Urinary bladder (tissue), 4 donors: ENCODE data around the gene DNAJB7. TPM values are rescaled to one million over a fixed set of nuclear protein-coding genes. Genes with fewer than 3 reads are reported as not detected.

Experiments used
- DNase-seq: peaks from one replicate; pipeline ENCODE4 v3.0.0-alpha.2; 2015; ENCODE audit errors: extremely low spot score
- H3K27ac ChIP-seq: one replicate; pipeline ENCODE4 v1.5.1; 2013; ENCODE audit warnings: low read depth, mild to moderate bottlenecking, moderate library complexity
- H3K36me3 ChIP-seq: one replicate; pipeline ENCODE4 v1.6.1; 2013; ENCODE audit warnings: mild to moderate bottlenecking, moderate library complexity; ENCODE audit not compliant: insufficient read depth
- H3K4me1 ChIP-seq: one replicate; pipeline ENCODE4 v1.6.1; 2013; ENCODE audit warnings: mild to moderate bottlenecking, moderate library complexity; ENCODE audit not compliant: insufficient read depth
- H3K4me3 ChIP-seq: one replicate; pipeline ENCODE4 v1.5.1; 2013; ENCODE audit warnings: low read depth, low read length
- WGBS: extraction: QIAGEN DNeasy Blood & Tissue Kit; methylation state at CpG from one replicate; pipeline ENCODE4 v1.1.7; 2013; 5-methylcytosine and 5-hydroxymethylcytosine counted together
- polyA plus RNA-seq: library from polyadenylated mRNA; stranded (reverse); fragments of 200-250 nt; gene quantifications from one replicate; pipeline ENCODE4 v1.2.3, GENCODE V29; 2013
- small RNA-seq: library from RNA; depleted of rRNA; stranded (forward); fragments of <200 nt; gene quantifications from one replicate; pipeline ENCODE3, GENCODE V24; 2014
- total RNA-seq: library from RNA; depleted of rRNA; stranded (reverse); fragments of >200 nt; gene quantifications from one replicate; pipeline ENCODE4 v1.2.3, GENCODE V29; 2014
- donor health status: healthy with polysubstance abuse.
- donor health status: healthy.

Gene DNAJB7
- total and polyA plus RNA-seq, 2 donors: not detected

- peaks cover 4% of the 10 kb centered on the region for H3K36me3 ChIP-seq
- H3K27ac ChIP-seq: no peak overlapping the region
- no peak overlapping the region for H3K4me3 ChIP-seq
- no peaks in the 10 kb centered on the region for H3K4me1 ChIP-seq
- 66% methylated on average over 1 of the region's 1 CpG for WGBS
- no peak for DNase-seq
These were observed 38.5 kb downstream of the DNAJB7 start for GRCh38 chr22:40823426-40823825.

- peaks cover 4% of the 10 kb centered on the region for H3K36me3 ChIP-seq
- H3K27ac ChIP-seq: peak overlapping the region; percentile 33
- H3K4me3 ChIP-seq: peak overlapping the region; percentile 92
- no peaks in the 10 kb centered on the region for H3K4me1 ChIP-seq
- 5% methylated on average over 4 of the region's 4 CpGs for WGBS
- DNase-seq: no peak
These were observed 42.2 kb downstream of the DNAJB7 start for GRCh38 chr22:40819599-40820140.

- Histone ChIP-seq H3K4me1 (no peaks in the 10 kb centered on the region), H3K4me3 (peak within 1 kb of the TSS; percentile 92)
- WGBS: under 1% methylated on average over 60 of the region's 61 CpGs
These were observed 42.9 kb downstream of the DNAJB7 start, which contains the start of gene SLC25A17 for GRCh38 chr22:40818747-40819598. Gene SLC25A17 (minus strand): TSS chr22:40819346. CDS start chr22:40819248, 98 bp downstream.

GRCh38 chr22:40818192-40818746 is 43.6 kb downstream of the DNAJB7 start:
- 32% methylated on average over 14 of the region's 14 CpGs for WGBS
- no peaks in the 10 kb centered on the region for H3K4me1 ChIP-seq
- no peak overlapping the region for H3K27ac ChIP-seq
- DNase-seq: no peak
- H3K4me3 ChIP-seq: peak overlapping the region; percentile 92
- no peaks in the 10 kb centered on the region for H3K36me3 ChIP-seq

More at GRCh38 chr22:40818747-40819598, 42.9 kb downstream of the DNAJB7 start, which contains the start of gene SLC25A17:
- Histone ChIP-seq H3K36me3 (peaks cover 3% of the 10 kb centered on the region), H3K27ac (peak within 1 kb of the TSS; percentile 42)
- peak; percentile 57 for DNase-seq

- Histone ChIP-seq H3K27ac (no peak overlapping the region), H3K4me3 (no peak overlapping the region), H3K36me3 (no peaks in the 10 kb centered on the region), H3K4me1 (no peaks in the 10 kb centered on the region)
- no peak for DNase-seq
- 92% methylated on average over 4 of the region's 4 CpGs for WGBS
These were observed 44.2 kb downstream of the DNAJB7 start for GRCh38 chr22:40817737-40818136.

- Histone ChIP-seq H3K4me1 (no peaks in the 10 kb centered on the region), H3K36me3 (no peaks in the 10 kb centered on the region)
- DNase-seq: no peak
These were observed 48.0 kb downstream of the DNAJB7 start for GRCh38 chr22:40813912-40814315.

More at GRCh38 chr22:40813912-40814315, 48.0 kb downstream of the DNAJB7 start:
- no peak overlapping the region for H3K4me3 ChIP-seq
- no peak overlapping the region for H3K27ac ChIP-seq

Small RNA genes within 50 kb of the gene (small RNA-seq; reads per million reads assigned to genes)
- gene MIR4766: not detected

Other genes with a start within 250 kb of the DNAJB7 start
- gene MRTFA, start 225.4 kb downstream of the DNAJB7 start, total RNA-seq: 22.3 TPM
- gene MRTFA, start 225.4 kb downstream of the DNAJB7 start, polyA plus RNA-seq: 37.6 TPM
- 0.26 TPM for gene MCHR1, start 182.6 kb downstream of the DNAJB7 start, total RNA-seq
- gene MCHR1, start 182.6 kb downstream of the DNAJB7 start, polyA plus RNA-seq: 0.95 TPM
- gene SLC25A17, start 42.8 kb downstream of the DNAJB7 start, total RNA-seq: 20.1 TPM
- gene SLC25A17, start 42.8 kb downstream of the DNAJB7 start, polyA plus RNA-seq: 13.3 TPM
- gene ST13, start 5.5 kb downstream of the DNAJB7 start, total RNA-seq: 159 TPM
- 233 TPM for gene ST13, start 5.5 kb downstream of the DNAJB7 start, polyA plus RNA-seq
- gene XPNPEP3, start 5.0 kb downstream of the DNAJB7 start, total RNA-seq: 11.0 TPM
- 5.1 TPM for gene XPNPEP3, start 5.0 kb downstream of the DNAJB7 start, polyA plus RNA-seq
- 65.1 TPM for gene RBX1, start 89.3 kb upstream of the DNAJB7 start, total RNA-seq
- gene RBX1, start 89.3 kb upstream of the DNAJB7 start, polyA plus RNA-seq: 58.0 TPM
- 104 TPM for gene EP300, start 230.5 kb upstream of the DNAJB7 start, total RNA-seq
- 24.0 TPM for gene EP300, start 230.5 kb upstream of the DNAJB7 start, polyA plus RNA-seq